GM21447 (cell line): ENCODE data around the gene SLC22A5.

Experiments
- ATAC-seq: cut with Tn5 transposase; IDR thresholded peaks from one replicate; pipeline ENCODE4 v1.9.1; 2021; ENCODE audit not compliant: unreplicated experiment

Gene SLC22A5

GRCh38 chr5:132369474-132370180, at the start of gene SLC22A5:
Gene SLC22A5 (plus strand): TSS chr5:132369710. CDS start chr5:132369973, 263 bp downstream.
- peak; percentile 79 for ATAC-seq

- no peak for ATAC-seq
These were observed 49.5 kb upstream of the SLC22A5 start for GRCh38 chr5:132319975-132320374.

- ATAC-seq = no peak
These were observed 48.3 kb upstream of the SLC22A5 start for GRCh38 chr5:132321109-132321721.

DNA sequence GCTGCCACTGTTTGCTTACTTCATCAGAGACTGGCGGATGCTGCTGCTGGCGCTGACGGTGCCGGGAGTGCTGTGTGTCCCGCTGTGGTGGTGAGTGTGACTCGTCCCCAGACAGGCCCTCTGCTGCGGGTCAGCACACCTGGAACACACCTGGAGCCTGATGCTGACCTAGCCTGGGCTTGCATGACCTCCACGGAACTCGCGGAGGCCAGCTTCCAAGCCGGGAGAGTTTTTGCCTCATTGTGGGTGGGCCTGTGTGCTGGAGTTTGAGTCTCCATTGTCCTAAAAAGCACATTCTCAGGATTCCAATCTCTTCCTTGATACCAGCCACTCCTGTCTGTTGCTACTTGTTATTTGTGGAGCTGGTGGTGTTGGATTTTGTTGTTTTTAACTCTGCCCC, 47.2 kb upstream of the SLC22A5 start:
- ATAC-seq = no peak

- no peak for ATAC-seq
These were observed 46.3 kb upstream of the SLC22A5 start for GRCh38 chr5:132323202-132323601.

DNA sequence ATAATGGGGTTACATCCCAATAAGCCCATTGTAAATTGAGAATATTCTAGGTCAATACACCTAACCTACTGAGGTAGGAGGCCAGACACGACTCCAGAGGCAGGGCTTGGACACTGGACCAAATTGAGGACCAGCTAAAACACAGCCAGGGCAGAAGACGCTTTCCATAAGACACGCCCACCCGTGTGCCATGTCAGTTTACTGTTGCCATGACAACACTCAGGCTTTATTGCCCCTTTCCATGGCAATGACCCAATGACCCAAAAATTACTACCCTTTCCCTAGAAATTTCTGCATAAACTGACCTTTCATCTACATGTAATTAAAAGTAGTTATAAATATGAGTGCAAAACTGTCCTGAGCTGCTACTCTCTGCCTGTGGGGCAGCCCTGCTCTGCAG, 43.8 kb upstream of the SLC22A5 start:
- ATAC-seq = no peak

- no peak for ATAC-seq
These were observed 42.1 kb upstream of the SLC22A5 start for GRCh38 chr5:132327252-132327955.

DNA sequence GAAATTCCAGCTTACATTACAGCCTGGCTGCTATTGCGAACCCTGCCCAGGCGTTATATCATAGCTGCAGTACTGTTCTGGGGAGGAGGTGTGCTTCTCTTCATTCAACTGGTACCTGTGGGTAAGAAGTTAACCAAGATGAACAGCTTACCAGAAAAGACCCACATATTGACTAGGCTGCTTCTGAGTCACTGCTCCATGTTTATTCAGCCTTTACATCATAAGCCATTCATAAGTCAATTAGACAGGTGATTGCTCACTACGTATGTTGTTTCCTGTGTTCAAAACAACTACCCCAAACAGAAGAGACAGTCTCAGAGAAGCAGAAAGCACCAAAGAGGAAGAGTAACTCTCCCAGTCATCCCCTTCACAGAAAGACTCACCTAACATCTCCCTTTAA, 34.7 kb upstream of the SLC22A5 start:
- ATAC-seq = no peak

DNA sequence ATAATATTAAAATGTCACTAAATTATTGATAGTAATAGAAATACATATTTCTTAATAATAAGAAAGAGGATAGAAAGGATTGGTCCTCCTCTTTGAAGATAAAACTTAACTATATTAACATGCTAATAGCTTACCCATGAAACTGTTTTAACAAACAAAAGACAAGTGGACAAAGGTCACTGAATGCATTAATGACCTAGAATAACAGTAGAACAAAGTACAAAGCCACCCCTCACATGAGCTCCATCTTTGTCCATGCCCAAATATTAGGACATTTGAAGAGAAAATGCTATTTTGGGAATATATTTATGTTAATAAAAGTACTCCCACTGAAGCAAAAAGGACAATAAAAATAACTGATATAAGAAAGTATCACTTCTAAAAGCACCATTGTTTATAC, 34.1 kb upstream of the SLC22A5 start:
- no peak for ATAC-seq

- ATAC-seq = no peak
These were observed 30.0 kb upstream of the SLC22A5 start for GRCh38 chr5:132339502-132339901.

DNA sequence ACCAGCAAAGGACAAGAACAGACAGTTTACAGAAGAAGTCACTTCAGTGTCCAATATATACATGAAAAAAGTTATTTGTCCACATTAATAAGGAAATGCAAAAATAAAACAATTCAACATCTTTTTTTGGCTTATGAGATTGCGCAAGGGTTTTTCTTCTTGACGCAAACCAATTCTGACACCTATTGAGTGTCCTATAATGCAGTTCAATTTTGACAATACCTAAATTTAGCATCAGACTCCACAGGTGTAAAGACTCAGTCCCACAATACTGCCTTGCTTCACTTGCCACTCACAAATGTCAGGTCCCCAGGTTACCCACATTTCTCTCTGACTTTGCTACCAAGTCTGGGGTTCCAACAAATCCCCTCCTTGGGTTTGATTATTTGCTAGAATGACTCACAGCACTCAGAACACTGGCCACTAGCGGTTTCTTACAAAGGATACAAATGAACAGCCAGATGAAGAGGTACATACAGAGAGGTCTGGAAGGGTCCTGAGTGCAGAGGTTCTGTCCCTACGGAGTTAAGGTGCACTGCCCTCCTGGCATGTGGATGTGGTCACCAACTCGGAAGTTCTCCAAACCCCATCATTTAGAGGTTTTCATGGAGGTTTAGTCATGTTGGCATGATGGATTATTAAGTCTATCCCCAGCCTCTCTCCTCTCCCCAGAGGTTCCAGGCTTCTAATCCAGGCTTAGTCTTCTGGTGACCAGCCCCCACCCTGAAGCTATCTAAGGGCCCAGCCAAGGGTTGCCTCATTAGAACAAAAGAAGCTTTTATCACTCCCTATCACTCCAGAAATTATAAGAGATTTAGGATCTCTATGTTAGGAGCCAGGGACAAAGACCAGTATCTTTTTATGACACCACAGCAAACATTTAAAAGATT, 27.0 kb upstream of the SLC22A5 start:
- no peak for ATAC-seq

GRCh38 chr5:132344775-132345514, 24.6 kb upstream of the SLC22A5 start:
- ATAC-seq = no peak

DNA sequence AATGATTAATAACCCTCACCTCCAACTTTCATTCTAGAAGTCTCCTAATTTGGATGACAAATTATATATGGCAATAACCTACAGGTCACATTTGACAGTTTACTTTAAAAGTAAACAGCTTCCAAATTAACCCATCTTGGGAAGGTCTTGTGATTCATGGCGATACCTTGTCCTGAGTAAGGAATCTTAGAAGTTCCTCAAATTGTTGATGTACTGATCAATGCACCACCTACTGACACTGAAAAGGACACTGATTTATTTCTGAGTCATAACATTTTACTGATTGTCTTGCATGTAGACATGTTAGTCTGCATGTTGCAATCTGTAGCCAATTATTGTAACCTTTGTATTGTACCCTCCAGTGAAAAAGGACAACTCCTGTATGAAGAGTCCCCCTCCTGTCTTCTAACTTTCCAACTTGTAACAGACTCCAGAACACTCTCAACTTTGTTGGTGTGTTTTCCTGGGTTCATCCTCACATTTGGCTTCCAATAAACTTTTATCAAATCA, 16.0 kb upstream of the SLC22A5 start:
- ATAC-seq = no peak

DNA sequence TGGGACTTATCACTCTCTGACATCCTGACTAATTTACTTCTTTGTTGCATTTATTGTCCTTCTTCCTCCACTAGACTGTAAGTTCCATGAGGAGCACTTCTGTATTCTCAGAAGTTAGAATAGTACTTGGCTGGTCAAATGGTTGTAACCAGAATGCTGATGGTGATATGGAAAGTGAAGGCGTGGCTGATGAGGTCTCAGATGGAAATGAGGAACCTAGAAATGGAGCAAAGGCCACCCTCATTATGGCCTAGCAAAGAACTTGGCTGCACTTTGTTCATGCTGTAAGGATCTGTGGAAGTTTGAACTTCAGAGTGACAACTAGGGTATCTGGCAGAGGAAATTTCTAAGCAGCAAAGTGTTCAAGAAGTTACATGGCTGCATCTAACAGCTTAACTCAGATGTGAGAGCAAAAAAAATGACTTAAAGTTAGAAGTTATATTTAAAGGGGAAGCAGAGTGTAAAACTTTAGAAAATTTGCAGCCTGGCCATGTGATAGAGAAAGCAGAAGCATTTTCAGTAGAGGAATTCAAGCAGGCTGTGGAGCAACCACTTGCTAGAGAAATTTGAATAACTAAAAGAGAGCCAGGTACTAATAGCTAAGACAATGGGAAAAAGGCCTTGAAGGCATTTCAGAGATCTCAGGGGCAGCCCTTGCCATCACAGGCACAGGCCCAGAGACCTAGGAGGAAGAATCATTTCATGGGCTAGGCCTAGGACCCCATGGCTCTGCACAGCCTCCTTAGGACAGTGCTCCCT, 14.9 kb upstream of the SLC22A5 start:
- no peak for ATAC-seq

DNA sequence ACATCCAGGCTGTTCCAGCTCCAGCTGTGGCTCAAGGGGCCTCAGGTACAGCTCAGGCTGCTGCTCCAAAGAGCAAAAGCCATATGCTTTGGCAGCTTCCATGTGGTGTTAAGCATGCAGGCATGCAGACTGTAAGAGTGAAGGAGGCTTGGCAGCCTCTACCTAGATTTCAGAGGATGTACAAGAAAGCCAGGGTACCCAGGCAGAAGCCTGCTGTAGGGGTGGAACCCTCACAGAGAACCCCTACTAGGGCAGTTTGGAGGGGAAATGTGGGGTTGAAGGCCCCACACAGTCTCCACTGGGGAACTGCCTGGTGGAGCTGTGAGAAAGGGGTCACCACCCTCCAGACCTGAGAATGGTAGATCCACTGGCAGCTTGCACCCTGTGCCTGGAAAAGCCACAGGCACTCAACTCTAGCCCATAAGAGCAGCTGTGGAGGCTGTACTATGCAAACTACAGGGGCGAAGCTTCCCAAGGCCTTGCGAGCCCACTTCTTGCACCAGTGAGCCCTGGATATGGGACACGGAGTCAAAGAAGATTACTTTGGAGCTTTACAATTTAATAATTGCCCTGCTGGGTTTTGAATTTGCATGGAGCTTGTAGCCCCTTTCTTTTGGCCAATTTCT, 14.3 kb upstream of the SLC22A5 start:
- no peak for ATAC-seq

DNA sequence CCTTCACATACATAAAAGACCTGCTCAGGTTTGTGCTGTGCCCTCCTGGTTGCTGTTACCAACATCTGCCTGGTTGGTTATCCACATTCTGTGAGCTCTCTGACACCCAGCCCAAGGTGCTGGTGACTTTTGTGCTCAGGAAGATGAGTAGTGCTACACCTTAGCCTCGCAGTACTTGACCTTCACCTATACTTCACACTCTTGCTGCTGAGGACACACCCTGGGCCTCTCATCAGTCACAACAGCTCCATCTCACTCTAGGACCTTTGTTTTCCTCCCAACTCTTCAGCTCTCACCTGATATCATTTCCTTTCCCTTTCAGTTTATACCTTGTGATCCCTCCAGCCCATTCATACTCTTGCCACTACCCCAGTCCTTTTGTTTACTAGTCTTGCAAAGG, 10.7 kb upstream of the SLC22A5 start:
- no peak for ATAC-seq

DNA sequence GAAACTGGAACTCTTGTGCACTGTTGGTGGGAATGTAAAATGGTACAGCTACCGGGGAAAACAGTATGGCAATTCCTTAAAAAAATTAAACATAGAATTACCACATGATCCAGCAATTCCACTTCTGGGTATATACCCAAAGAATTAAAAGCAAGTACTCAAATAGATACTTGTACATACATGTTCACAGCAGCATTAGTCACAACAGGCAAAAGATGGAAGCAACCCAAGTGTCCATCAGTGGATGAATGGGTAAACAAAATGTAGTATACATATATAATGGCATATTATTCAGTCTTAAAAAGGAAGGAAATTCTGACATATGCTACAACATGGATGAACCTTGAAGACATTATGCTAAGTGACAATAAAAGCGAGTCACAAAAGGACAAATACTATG, 7.4 kb upstream of the SLC22A5 start:
- no peak for ATAC-seq

DNA sequence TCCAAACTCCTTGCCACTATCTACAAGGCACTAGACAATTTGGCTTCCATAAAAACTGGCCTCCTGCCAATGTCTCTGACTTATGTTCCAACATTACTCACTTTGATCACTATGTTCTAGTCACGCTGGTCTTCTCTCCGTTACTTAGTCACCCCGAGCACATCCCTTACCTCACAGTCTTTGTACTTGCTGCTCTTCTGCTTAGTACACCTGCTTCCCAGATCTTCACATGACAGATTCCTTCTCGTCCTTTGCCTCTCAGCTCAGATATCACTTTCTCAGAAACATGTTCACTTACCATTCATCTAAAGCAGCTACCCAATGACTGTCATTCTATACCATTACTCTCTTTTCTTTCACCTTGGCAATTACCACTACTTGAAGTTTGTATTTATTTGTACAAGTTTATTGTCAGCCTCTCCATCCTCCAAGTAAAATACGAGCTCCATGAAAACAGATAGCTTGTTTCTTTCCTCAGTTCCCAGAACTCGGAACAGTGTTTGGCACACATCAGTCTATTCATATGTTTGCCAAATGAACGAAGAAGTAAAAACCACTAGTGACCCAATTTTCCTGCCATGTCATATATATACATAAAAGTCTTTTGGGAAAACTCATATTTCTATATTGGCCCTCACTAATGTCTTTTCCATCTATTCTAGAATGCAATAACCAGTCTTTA, 5.9 kb upstream of the SLC22A5 start:
- ATAC-seq = no peak

DNA sequence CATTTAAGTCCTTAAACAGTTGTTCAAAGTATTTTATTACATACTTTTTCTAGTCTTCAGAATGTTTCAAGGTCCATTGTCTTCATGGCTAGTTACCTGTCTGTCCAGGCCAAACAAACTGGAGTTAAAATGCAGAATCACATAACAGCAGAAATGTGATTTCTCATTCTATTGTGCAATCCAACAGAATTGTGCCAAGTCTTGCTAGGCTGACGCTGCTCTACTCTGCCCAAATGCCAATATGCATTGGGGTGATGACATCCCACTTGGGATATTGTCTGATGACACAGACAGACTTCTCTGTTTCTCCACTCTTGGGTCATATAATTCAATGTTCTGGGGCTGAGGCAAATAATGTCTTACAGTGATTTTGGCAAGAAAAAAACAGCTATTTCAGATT, 5.2 kb upstream of the SLC22A5 start:
- ATAC-seq = no peak
